ENCODE data around the gene VSTM4.

The VSTM4 gene

GRCh38 chr10:49158404-49158803, 43.1 kb upstream of the VSTM4 start:
- no peak overlapping the region for H3K4me2 ChIP-seq (ENCODE audit: low read length)
- no peaks in the 10 kb centered on the region for H3K79me2 ChIP-seq (ENCODE audit: control insufficient read depth, low read length)
- no peaks in the 10 kb centered on the region for H3F3A ChIP-seq (ENCODE audit: control insufficient read depth, insufficient read depth)
- no peaks in the 10 kb centered on the region for H3K9me2 ChIP-seq (replicated peaks; ENCODE audit: control insufficient read depth, low read length)
- no peak overlapping the region for H3K4me3 ChIP-seq (ENCODE audit: low read length)
- no peaks in the 10 kb centered on the region for H3K4me1 ChIP-seq (ENCODE audit: control insufficient read depth, low read length)
- no peaks in the 10 kb centered on the region for H3K9me3 ChIP-seq (ENCODE audit: control insufficient read depth, insufficient read depth, low read length)
- H4K20me1 ChIP-seq (ENCODE audit: control insufficient read depth, insufficient read depth, low read depth, low read length) = no peaks in the 10 kb centered on the region
- H3K27ac ChIP-seq (ENCODE audit: low read depth, low read length) = no peak overlapping the region
- H3K36me3 ChIP-seq (ENCODE audit: control insufficient read depth, low read length) = no peaks in the 10 kb centered on the region
- H3K27me3 ChIP-seq (ENCODE audit: control insufficient read depth, low read length) = peaks cover 4% of the 10 kb centered on the region; the same call in 1 of the 2 replicates
- TF ChIP-seq CTCF (IDR thresholded peaks at IDR 0.05; ENCODE audit: low read depth, low read length, poor library complexity, severe bottlenecking) (no peak), EZH2phosphoT487 (IDR thresholded peaks at IDR 0.05; ENCODE audit: borderline replicate concordance, low read length) (no peak)

GRCh38 chr10:49157229-49157628, 41.9 kb upstream of the VSTM4 start:
- no peaks in the 10 kb centered on the region for H3K4me1 ChIP-seq (ENCODE audit: control insufficient read depth, low read length)
- no peaks in the 10 kb centered on the region for H4K20me1 ChIP-seq (ENCODE audit: control insufficient read depth, insufficient read depth, low read depth, low read length)
- H3K36me3 ChIP-seq (ENCODE audit: control insufficient read depth, low read length) = no peaks in the 10 kb centered on the region
- H3K27ac ChIP-seq (ENCODE audit: low read depth, low read length) = no peak overlapping the region
- no peaks in the 10 kb centered on the region for H3K9me2 ChIP-seq (replicated peaks; ENCODE audit: control insufficient read depth, low read length)
- peaks cover 4% of the 10 kb centered on the region; the same call in 1 of the 2 replicates for H3K27me3 ChIP-seq (ENCODE audit: control insufficient read depth, low read length)
- H3K9me3 ChIP-seq (ENCODE audit: control insufficient read depth, insufficient read depth, low read length) = no peaks in the 10 kb centered on the region
- no peak for TF ChIP-seq EZH2phosphoT487 (IDR thresholded peaks at IDR 0.05; ENCODE audit: borderline replicate concordance, low read length)
- TF ChIP-seq CTCF (IDR thresholded peaks at IDR 0.05; ENCODE audit: low read depth, low read length, poor library complexity, severe bottlenecking) = no peak
- H3K79me2 ChIP-seq (ENCODE audit: control insufficient read depth, low read length) = no peaks in the 10 kb centered on the region
- no peaks in the 10 kb centered on the region for H3F3A ChIP-seq (ENCODE audit: control insufficient read depth, insufficient read depth)
- no peak overlapping the region for H3K4me3 ChIP-seq (ENCODE audit: low read length)
- no peak overlapping the region for H3K4me2 ChIP-seq (ENCODE audit: low read length)

DNA sequence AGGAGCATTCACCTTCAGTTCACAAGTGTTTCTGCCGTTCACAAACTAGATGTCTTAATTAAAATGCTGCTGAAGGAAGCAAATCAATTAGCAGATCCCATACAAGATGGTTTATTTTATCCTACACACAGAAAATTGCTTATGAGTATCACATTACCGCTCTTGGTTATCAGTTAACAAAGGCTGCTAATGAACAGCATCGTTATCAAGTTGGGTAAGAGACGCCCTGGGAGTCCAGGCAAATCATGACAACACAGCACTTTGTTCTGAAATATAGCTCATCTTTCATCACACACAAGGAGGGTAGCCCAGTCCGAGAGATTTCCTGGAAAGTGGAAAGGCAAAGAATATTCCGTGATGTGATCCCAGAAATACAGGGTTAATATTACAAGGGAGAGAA, 39.3 kb upstream of the VSTM4 start:
- Histone ChIP-seq H3K36me3 (ENCODE audit: control insufficient read depth, low read length) (no peaks in the 10 kb centered on the region), H3K4me1 (ENCODE audit: control insufficient read depth, low read length) (no peaks in the 10 kb centered on the region), H3K4me2 (ENCODE audit: low read length) (no peak overlapping the region), H3F3A (ENCODE audit: control insufficient read depth, insufficient read depth) (no peaks in the 10 kb centered on the region), H3K9me2 (replicated peaks; ENCODE audit: control insufficient read depth, low read length) (no peaks in the 10 kb centered on the region), H3K9me3 (ENCODE audit: control insufficient read depth, insufficient read depth, low read length) (no peaks in the 10 kb centered on the region), H4K20me1 (ENCODE audit: control insufficient read depth, insufficient read depth, low read depth, low read length) (no peaks in the 10 kb centered on the region), H3K79me2 (ENCODE audit: control insufficient read depth, low read length) (no peaks in the 10 kb centered on the region), H3K27ac (ENCODE audit: low read depth, low read length) (no peak overlapping the region), H3K27me3 (ENCODE audit: control insufficient read depth, low read length) (peaks cover 12% of the 10 kb centered on the region; the same call in 1 of the 2 replicates), H3K4me3 (ENCODE audit: low read length) (no peak overlapping the region)
- TF ChIP-seq CTCF (IDR thresholded peaks at IDR 0.05; ENCODE audit: low read depth, low read length, poor library complexity, severe bottlenecking) (no peak), EZH2phosphoT487 (IDR thresholded peaks at IDR 0.05; ENCODE audit: borderline replicate concordance, low read length) (no peak)

Measured in DOHH2 (cell line).